HCT116 (cell line): ENCODE data around the gene PBX3.

Experiments used
- CTCF ChIP-seq, 3 experiments: fragments of 200-600 bp in 1 of 3; sonication (generic) in 1 of 3; IDR thresholded peaks in 2 of 3; conservative IDR thresholded peaks in 1 of 3; 2 replicates each; pipeline ENCODE4 v1.5.1; 2012 to 2017; ENCODE audit warnings: low read depth in 2 of 3, low read length in 2 of 3, antibody characterized with exemption in 1 of 3, borderline replicate concordance in 1 of 3, control low read depth in 1 of 3, mild to moderate bottlenecking in 1 of 3, mixed read lengths in 1 of 3, mixed run types in 1 of 3, moderate library complexity in 1 of 3; ENCODE audit not compliant: insufficient read depth in 1 of 3
- JUND ChIP-seq: IDR thresholded peaks from 2 replicates; pipeline ENCODE4 v1.6.1; 2012
- SIN3A ChIP-seq: IDR thresholded peaks from 2 replicates; pipeline ENCODE4 v1.6.1; 2012; ENCODE audit warnings: low read depth
- ZFX ChIP-seq: fragments of 450-650 bp; IDR thresholded peaks from 2 replicates; pipeline ENCODE4 v1.6.1; 2017

GRCh38 chr9:125768803-125769202 lies 21.6 kb downstream of the PBX3 start:
- TF ChIP-seq CTCF (IDR thresholded peaks at IDR 0.05 in 2 of 3, conservative IDR thresholded peaks at IDR 0.05 in 1 of 3; ENCODE audit: borderline replicate concordance in 1 of 3, insufficient read depth in 1 of 3, low read depth in 2 of 3, low read length in 2 of 3) (no peak), ZFX (no peak), JUND (no peak), SIN3A (no peak)
